ENCODE data around the gene LSMEM2. TPM values are rescaled to one million over a fixed set of nuclear protein-coding genes. Genes with fewer than 3 reads are reported as not detected.

LSMEM2 gene
- 1 to 10 TPM in 2 of 8 experiments, under 1 TPM in 5, not detected in 1; 0.36 to 2.6 (median 0.54) TPM for total RNA-seq

GRCh38 chr3:50278880-50279224 is at the start of gene LSMEM2:
TSS of gene LSMEM2 (plus strand) at chr3:50279087. CDS start at chr3:50279114, 27 bp downstream.
- no peak within 1 kb of the TSS for H3K4me3 ChIP-seq
- ATAC-seq (replicated peaks in 6 of 8): no peak
- in situ Hi-C loops (cut with MboI; ENCODE audit: low pct_unique_long_range_greater_than_20kb in 2 of 9, low sequenced_read_pairs in 9 of 9, unreplicated experiment in 9 of 9): loop anchor here in 2 of 9 experiments (10.0 kb wide), 1 partner anchor 84 kb away; the partner anchor contains the start of gene GNAT1 (in 2 of the 2)
- WGBS, 10 experiments: 14% methylated on average over 1 of the region's 2 CpGs; no CpG with 5 or more reads in 9 of the 10 experiments
- H3K4me1 ChIP-seq (replicated peaks in 1 of 2): no peaks in the 10 kb centered on the region
- H3K27ac ChIP-seq: no peak within 1 kb of the TSS

DNA sequence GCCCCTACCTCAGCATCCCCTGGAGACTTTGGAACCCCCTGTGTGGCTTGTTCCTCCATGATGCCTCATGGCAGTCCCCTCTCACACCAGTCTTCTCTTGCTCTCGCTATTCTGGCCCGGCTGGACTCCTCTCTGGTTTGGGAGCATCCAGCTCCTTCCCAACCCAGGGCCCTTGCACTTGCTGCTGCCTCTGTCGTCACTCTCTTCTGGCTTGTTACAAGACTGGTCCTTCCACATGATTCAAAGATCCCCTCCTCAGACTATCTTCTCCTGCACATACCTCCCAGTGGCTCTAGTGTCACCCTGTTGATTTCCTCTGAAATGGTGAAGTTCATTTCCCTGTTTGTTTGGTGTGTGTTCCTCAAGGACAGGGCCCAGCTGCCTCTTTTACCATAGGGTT is 49.4 kb upstream of the LSMEM2 start:
- ATAC-seq (replicated peaks in 6 of 8): no peak
- Histone ChIP-seq H3K4me1 (replicated peaks in 1 of 2) (peaks cover 21 to 28% of the 10 kb centered on the region in 2 donors), H3K4me3 (no peak overlapping the region), H3K27ac (no peak overlapping the region)
- in situ Hi-C loops (cut with MboI; ENCODE audit: low pct_unique_long_range_greater_than_20kb in 2 of 9, low sequenced_read_pairs in 9 of 9, unreplicated experiment in 9 of 9): no loop called here
- WGBS, 10 experiments: 80 to 100% (median 100%) methylated on average over 1 to 3 of the region's 3 CpGs; no CpG with 5 or more reads in 5 of the 10 experiments

GRCh38 chr3:50230104-50230793 is 48.6 kb upstream of the LSMEM2 start:
- H3K4me1 ChIP-seq (replicated peaks in 1 of 2): peaks cover 21 to 35% of the 10 kb centered on the region in 2 donors
- no peak overlapping the region for H3K4me3 ChIP-seq
- no peak for ATAC-seq (replicated peaks in 6 of 8)
- H3K27ac ChIP-seq: no peak overlapping the region
- 50 to 100% (median 87%) methylated on average over 1 to 6 of the region's 8 CpGs; no CpG with 5 or more reads in 3 of the 10 experiments for WGBS, 10 experiments
- in situ Hi-C loops (cut with MboI; ENCODE audit: low pct_unique_long_range_greater_than_20kb in 2 of 9, low sequenced_read_pairs in 9 of 9, unreplicated experiment in 9 of 9): no loop called here

GRCh38 chr3:50230794-50231125 is 48.1 kb upstream of the LSMEM2 start:
- ATAC-seq (replicated peaks in 6 of 8): no peak
- Histone ChIP-seq H3K27ac (no peak overlapping the region), H3K4me1 (replicated peaks in 1 of 2) (peaks cover 24 to 39% of the 10 kb centered on the region in 2 donors), H3K4me3 (no peak overlapping the region)
- 0 to 100% (median 90%) methylated on average over 1 to 3 of the region's 4 CpGs; no CpG with 5 or more reads in 1 of the 10 experiments for WGBS, 10 experiments
- in situ Hi-C loops (cut with MboI; ENCODE audit: low pct_unique_long_range_greater_than_20kb in 2 of 9, low sequenced_read_pairs in 9 of 9, unreplicated experiment in 9 of 9): no loop called here

DNA sequence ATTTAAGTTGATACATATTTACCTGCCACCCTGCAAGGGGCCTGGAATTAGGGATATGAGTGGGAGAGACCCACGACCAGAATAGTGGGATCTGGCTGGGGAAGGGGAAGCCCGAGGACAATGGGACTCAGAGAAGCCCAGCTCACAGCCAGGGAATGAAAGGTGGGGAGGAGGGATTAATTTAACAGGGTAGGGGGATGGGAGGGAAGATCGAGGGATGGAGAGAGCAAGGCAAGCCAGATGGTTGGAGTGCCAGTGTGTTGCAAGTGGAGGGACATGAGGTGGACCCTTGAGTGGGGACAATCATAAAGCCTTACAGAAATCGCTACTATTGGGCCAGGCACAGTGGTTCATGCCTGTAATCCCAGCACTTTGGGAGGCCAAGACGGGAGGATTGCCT is 47.3 kb upstream of the LSMEM2 start:
- Histone ChIP-seq H3K4me1 (replicated peaks in 1 of 2) (peaks cover 24 to 36% of the 10 kb centered on the region in 2 donors), H3K4me3 (no peak overlapping the region), H3K27ac (no peak overlapping the region)
- WGBS, 10 experiments: 17 to 100% (median 77%) methylated on average over 1 to 4 of the region's 5 CpGs; no CpG with 5 or more reads in 7 of the 10 experiments
- no peak for ATAC-seq (replicated peaks in 6 of 8)
- in situ Hi-C loops (cut with MboI; ENCODE audit: low pct_unique_long_range_greater_than_20kb in 2 of 9, low sequenced_read_pairs in 9 of 9, unreplicated experiment in 9 of 9): no loop called here

DNA sequence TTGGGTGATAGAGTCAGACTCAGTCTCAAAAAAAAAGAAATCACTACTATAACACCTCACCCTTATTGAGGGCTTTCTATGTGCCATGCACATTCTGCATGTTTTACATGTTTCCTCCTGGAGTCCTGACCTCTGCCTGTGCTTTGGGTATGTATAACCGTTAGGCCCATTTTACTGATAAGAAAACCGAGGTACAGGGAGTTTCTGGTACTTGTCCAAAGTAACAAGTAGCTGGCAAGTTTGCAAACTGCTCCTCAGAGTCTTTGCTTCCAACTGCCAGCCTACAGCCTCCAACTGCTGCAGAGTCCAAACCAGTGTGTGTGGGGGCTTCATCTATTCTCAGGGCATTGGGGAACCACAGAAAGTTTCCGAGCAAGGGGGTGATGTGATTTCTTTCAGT is 46.6 kb upstream of the LSMEM2 start:
- no peak overlapping the region for H3K4me3 ChIP-seq
- no peak overlapping the region for H3K27ac ChIP-seq
- in situ Hi-C loops (cut with MboI; ENCODE audit: low pct_unique_long_range_greater_than_20kb in 2 of 9, low sequenced_read_pairs in 9 of 9, unreplicated experiment in 9 of 9): no loop called here
- whole genome bisulfite sequencing, 10 experiments: 20 to 100% (median 90%) methylated on average over 1 to 2 of the region's 3 CpGs; no CpG with 5 or more reads in 4 of the 10 experiments
- peaks cover 24 to 36% of the 10 kb centered on the region in 2 donors for H3K4me1 ChIP-seq (replicated peaks in 1 of 2)
- no peak for ATAC-seq (replicated peaks in 6 of 8)

DNA sequence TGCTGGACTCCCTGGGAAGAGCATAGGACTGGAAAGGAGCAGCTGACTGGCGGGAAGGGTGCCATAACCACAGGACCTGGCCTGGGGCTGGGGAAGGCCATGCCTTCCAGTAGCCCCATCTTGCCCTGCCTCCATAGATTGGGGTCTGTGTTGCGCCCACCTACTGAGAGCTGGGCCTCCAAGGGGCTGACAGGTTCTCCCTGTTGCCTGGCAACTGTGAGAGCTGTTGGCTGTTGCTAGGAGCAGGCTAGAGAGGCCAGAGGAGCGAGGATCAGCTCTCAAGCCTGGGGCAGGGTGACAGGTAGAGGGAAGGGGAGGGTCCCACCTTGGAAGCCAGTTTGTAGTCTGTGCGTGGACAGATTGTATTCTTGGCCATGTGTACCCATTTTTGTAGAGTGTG is 45.7 kb upstream of the LSMEM2 start:
- in situ Hi-C loops (cut with MboI; ENCODE audit: low pct_unique_long_range_greater_than_20kb in 2 of 9, low sequenced_read_pairs in 9 of 9, unreplicated experiment in 9 of 9): no loop called here
- ATAC-seq (replicated peaks in 6 of 8): peak in 4 of 8 experiments; percentile 9 to 22 (median 14)
- H3K27ac ChIP-seq: peak overlapping the region in 1 of 2 donors; percentile 44
- H3K4me3 ChIP-seq: no peak overlapping the region
- peaks cover 22 to 33% of the 10 kb centered on the region in 2 donors for H3K4me1 ChIP-seq (replicated peaks in 1 of 2)
- WGBS, 10 experiments: 67 to 84% methylated on average over 1 to 2 of the region's 4 CpGs; no CpG with 5 or more reads in 8 of the 10 experiments

- peak within 1 kb of the TSS; percentile 61 to 97 (median 81) for H3K4me3 ChIP-seq
- peak; percentile 83 to 93 (median 90) for ATAC-seq (replicated peaks in 6 of 8)
- peaks cover 32 to 53% of the 10 kb centered on the region in 2 donors for H3K4me1 ChIP-seq (replicated peaks in 1 of 2)
- H3K27ac ChIP-seq: peak within 1 kb of the TSS; percentile 33 to 62
- WGBS, 10 experiments: 0 to 8% (median 0%) methylated on average over 1 to 14 of the region's 75 CpGs; no CpG with 5 or more reads in 4 of the 10 experiments
- in situ Hi-C loops (cut with MboI; ENCODE audit: low pct_unique_long_range_greater_than_20kb in 2 of 9, low sequenced_read_pairs in 9 of 9, unreplicated experiment in 9 of 9): no loop called here
Measured at GRCh38 chr3:50235716-50236483, 43.0 kb upstream of the LSMEM2 start, which contains the start of gene GNAI2. TSS of gene GNAI2 (plus strand) at chr3:50236204. CDS start at chr3:50236336, 132 bp downstream.

- no peak for ATAC-seq (replicated peaks in 6 of 8)
- H3K4me1 ChIP-seq (replicated peaks in 1 of 2): peaks cover 39 to 60% of the 10 kb centered on the region in 2 donors
- peak overlapping the region; percentile 33 to 61 for H3K27ac ChIP-seq
- in situ Hi-C loops (cut with MboI; ENCODE audit: low pct_unique_long_range_greater_than_20kb in 2 of 9, low sequenced_read_pairs in 9 of 9, unreplicated experiment in 9 of 9): no loop called here
- H3K4me3 ChIP-seq: peak overlapping the region; percentile 61 to 97 (median 81)
- WGBS, 10 experiments: 0% methylated on average over 1 of the region's 13 CpGs; no CpG with 5 or more reads in 8 of the 10 experiments
Measured at GRCh38 chr3:50236484-50237132, 42.3 kb upstream of the LSMEM2 start.

DNA sequence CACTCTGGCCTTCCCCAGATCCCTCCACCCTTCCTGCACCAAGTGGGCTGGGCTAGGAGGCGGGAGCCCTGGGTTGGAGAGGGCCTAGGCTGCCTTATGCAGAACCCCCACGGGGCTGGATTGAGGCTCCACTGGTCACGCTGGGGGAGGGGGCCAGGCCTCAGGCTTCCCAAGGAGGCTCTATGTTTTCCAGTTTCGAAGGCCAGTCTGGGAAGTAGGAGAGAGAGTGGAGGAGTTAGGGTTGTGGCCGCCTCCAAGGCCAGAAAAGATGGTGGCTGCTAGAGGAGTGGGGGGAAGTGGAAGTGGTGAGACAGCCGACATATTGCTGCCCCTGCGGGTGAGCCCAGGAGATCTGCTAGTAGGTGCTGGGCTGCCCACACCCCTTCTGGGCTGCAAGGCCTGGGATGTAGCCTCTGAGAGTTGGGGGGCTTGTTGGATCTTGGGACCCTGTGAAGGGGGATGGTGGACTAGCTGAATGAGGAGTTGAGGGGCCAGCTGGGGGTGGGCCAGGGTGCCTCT is 41.7 kb upstream of the LSMEM2 start:
- 0 to 17% (median 0%) methylated on average over 1 to 2 of the region's 7 CpGs; no CpG with 5 or more reads in 4 of the 10 experiments for WGBS, 10 experiments
- H3K4me3 ChIP-seq: peak overlapping the region; percentile 61 to 97 (median 81)
- H3K27ac ChIP-seq: peak overlapping the region; percentile 8 to 41
- in situ Hi-C loops (cut with MboI; ENCODE audit: low pct_unique_long_range_greater_than_20kb in 2 of 9, low sequenced_read_pairs in 9 of 9, unreplicated experiment in 9 of 9): no loop called here
- ATAC-seq (replicated peaks in 6 of 8): peak in 1 of 8 experiments; percentile 2
- H3K4me1 ChIP-seq (replicated peaks in 1 of 2): peaks cover 45 to 66% of the 10 kb centered on the region in 2 donors

- Histone ChIP-seq H3K4me3 (peak overlapping the region; percentile 61 to 97 (median 81)), H3K27ac (peak overlapping the region; percentile 8 to 41), H3K4me1 (replicated peaks in 1 of 2) (peaks cover 48 to 69% of the 10 kb centered on the region in 2 donors)
- ATAC-seq (replicated peaks in 6 of 8): peak in 7 of 8 experiments; percentile 1 to 42 (median 8)
- in situ Hi-C loops (cut with MboI; ENCODE audit: low pct_unique_long_range_greater_than_20kb in 2 of 9, low sequenced_read_pairs in 9 of 9, unreplicated experiment in 9 of 9): no loop called here
- 0 to 30% (median 2%) methylated on average over 2 to 12 of the region's 31 CpGs; no CpG with 5 or more reads in 3 of the 10 experiments for WGBS, 10 experiments
Measured at GRCh38 chr3:50237754-50238548, 40.9 kb upstream of the LSMEM2 start.

GRCh38 chr3:50238549-50239026 is 40.3 kb upstream of the LSMEM2 start:
- Histone ChIP-seq H3K27ac (peak overlapping the region; percentile 8 to 41), H3K4me1 (replicated peaks in 1 of 2) (peaks cover 43 to 65% of the 10 kb centered on the region in 2 donors), H3K4me3 (peak overlapping the region; percentile 61 to 97 (median 81))
- in situ Hi-C loops (cut with MboI; ENCODE audit: low pct_unique_long_range_greater_than_20kb in 2 of 9, low sequenced_read_pairs in 9 of 9, unreplicated experiment in 9 of 9): no loop called here
- ATAC-seq (replicated peaks in 6 of 8): no peak
- WGBS, 10 experiments: no CpG with 5 or more reads among the region's 7 CpGs
